ENCODE measurements around the gene FAM170B. TPM values are rescaled to one million over a fixed set of nuclear protein-coding genes. Genes with fewer than 3 reads are reported as not detected.

FAM170B gene
- total and polyA plus RNA-seq, 12 donors: not detected

DNA sequence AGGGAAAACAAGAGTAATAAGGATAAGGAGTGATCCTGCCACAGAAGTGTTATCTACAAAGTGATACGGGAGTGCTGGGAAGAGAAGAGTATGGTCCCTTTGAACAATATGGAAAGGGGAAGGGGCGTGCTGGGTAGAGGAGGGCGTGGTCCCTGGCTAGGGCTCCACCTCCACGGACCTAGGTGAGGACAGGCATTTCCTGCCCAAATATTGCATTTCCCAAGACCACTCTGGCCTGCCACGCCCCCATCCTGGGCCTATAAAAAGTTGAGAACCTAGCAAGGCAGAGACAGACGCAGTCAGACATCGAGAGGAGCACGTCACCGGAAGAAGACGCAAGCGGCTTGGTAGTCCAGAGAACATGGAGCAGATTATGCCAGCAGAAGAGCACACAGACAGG lies 41.3 kb downstream of the FAM170B start:
- intact Hi-C loops (cut with DNase I): no loop called here
- Histone ChIP-seq H3K36me3 (peaks cover 0 to 6% (median 0%) of the 10 kb centered on the region in 9 donors), H3K27ac (peak overlapping the region in 1 of 10 donors; percentile 6), H3K4me3 (no peak overlapping the region), H3K4me1 (peaks cover 5 to 89% (median 57%) of the 10 kb centered on the region in 9 donors), H3K27me3 (no peaks in the 10 kb centered on the region), H3K9me3 (peaks cover 0 to 2% (median under 1%) of the 10 kb centered on the region in 11 donors)
- ATAC-seq (no peak), DNase-seq (no peak)
- WGBS, 2 donors: 91 to 96% methylated on average over 11 of the region's 11 CpGs
- TF ChIP-seq, protein P1, sequence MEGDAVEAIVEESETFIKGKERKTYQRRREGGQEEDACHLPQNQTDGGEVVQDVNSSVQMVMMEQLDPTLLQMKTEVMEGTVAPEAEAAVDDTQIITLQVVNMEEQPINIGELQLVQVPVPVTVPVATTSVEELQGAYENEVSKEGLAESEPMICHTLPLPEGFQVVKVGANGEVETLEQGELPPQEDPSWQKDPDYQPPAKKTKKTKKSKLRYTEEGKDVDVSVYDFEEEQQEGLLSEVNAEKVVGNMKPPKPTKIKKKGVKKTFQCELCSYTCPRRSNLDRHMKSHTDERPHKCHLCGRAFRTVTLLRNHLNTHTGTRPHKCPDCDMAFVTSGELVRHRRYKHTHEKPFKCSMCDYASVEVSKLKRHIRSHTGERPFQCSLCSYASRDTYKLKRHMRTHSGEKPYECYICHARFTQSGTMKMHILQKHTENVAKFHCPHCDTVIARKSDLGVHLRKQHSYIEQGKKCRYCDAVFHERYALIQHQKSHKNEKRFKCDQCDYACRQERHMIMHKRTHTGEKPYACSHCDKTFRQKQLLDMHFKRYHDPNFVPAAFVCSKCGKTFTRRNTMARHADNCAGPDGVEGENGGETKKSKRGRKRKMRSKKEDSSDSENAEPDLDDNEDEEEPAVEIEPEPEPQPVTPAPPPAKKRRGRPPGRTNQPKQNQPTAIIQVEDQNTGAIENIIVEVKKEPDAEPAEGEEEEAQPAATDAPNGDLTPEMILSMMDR (IDR thresholded peaks at IDR 0.05): no peak

- TF ChIP-seq, protein P1 (IDR thresholded peaks at IDR 0.05): no peak
- Histone ChIP-seq H3K4me1 (peaks cover 5 to 81% (median 51%) of the 10 kb centered on the region in 9 donors), H3K9me3 (peaks cover 0 to 10% (median 8%) of the 10 kb centered on the region in 11 donors), H3K36me3 (peaks cover 0 to 11% (median 0%) of the 10 kb centered on the region in 9 donors), H3K27ac (peak overlapping the region in 2 of 10 donors; percentile 6 to 10), H3K4me3 (no peak overlapping the region), H3K27me3 (no peaks in the 10 kb centered on the region)
- intact Hi-C loops (cut with DNase I): no loop called here
- WGBS, 2 donors: 86 to 93% methylated on average over 13 of the region's 13 CpGs
- no peak for ATAC-seq
- no peak for DNase-seq
Observed at GRCh38 chr10:49091450-49092210, 42.2 kb downstream of the FAM170B start.

DNA sequence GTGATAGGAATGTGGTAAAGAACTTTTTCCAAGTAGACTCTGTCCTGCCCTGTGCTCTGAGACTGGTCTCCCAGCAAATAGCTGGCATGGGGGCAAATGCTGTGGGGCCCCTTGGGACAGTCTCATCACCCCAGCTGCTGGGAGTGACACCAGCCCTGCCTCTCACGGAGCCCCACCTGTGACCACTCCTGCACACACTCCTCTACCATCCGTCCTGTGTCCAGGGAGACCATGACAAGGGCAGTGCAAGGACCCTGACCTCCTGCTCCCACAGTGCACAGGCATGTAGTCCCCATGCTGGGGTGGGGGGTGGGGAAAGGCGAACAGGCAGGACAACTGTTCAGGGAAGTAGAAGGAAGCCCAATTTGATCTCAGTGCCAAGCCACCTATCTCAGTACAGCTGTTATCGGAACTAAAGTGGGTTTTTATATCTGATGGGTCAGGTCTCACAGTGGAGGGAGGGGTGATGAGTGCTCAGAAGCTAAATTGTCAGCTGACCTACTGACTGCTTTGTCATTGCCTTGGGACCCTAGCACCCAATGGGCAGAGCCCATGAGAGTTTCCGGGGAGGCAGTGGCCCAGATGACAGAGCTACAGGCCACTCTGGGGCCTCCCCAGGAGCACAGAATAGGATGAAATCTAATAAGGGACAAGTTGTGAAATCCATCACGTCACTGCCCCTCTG lies 43.0 kb downstream of the FAM170B start:
- WGBS, 2 donors: 77 to 82% methylated on average over 6 of the region's 6 CpGs
- TF ChIP-seq, protein P1 (IDR thresholded peaks at IDR 0.05): no peak
- Histone ChIP-seq H3K4me1 (peaks cover 5 to 76% (median 47%) of the 10 kb centered on the region in 9 donors), H3K27ac (peak overlapping the region in 5 of 10 donors; percentile 40 to 65 (median 50)), H3K27me3 (no peaks in the 10 kb centered on the region), H3K4me3 (no peak overlapping the region), H3K36me3 (peaks cover 0 to 16% (median 0%) of the 10 kb centered on the region in 9 donors), H3K9me3 (peaks cover 0 to 18% (median 12%) of the 10 kb centered on the region in 11 donors)
- intact Hi-C loops (cut with DNase I): no loop called here
- peak in 1 of 8 donors; percentile 48 for ATAC-seq
- no peak for DNase-seq

GRCh38 chr10:49090189-49090575 lies 43.6 kb downstream of the FAM170B start:
- Histone ChIP-seq H3K4me3 (no peak overlapping the region), H3K4me1 (peaks cover 5 to 70% (median 44%) of the 10 kb centered on the region in 9 donors), H3K27ac (peak overlapping the region in 6 of 10 donors; percentile 31 to 65 (median 52)), H3K36me3 (peaks cover 0 to 22% (median 0%) of the 10 kb centered on the region in 9 donors), H3K27me3 (no peaks in the 10 kb centered on the region), H3K9me3 (peaks cover 0 to 18% (median 12%) of the 10 kb centered on the region in 11 donors)
- TF ChIP-seq, protein P1 (IDR thresholded peaks at IDR 0.05): no peak
- ATAC-seq (peak in 1 of 8 donors; percentile 32), DNase-seq (no peak)
- intact Hi-C loops (cut with DNase I): no loop called here
- 48 to 58% methylated on average over 1 of the region's 1 CpG for WGBS, 2 donors

All from heart right ventricle (tissue), 16 donors.